ENCODE results near the gene NAA80. TPM values are rescaled to one million over a fixed set of nuclear protein-coding genes. Genes with fewer than 3 reads are reported as not detected.

Gene NAA80
- total RNA-seq, 1 experiment from 2014 or later, result 6.0 TPM

DNA sequence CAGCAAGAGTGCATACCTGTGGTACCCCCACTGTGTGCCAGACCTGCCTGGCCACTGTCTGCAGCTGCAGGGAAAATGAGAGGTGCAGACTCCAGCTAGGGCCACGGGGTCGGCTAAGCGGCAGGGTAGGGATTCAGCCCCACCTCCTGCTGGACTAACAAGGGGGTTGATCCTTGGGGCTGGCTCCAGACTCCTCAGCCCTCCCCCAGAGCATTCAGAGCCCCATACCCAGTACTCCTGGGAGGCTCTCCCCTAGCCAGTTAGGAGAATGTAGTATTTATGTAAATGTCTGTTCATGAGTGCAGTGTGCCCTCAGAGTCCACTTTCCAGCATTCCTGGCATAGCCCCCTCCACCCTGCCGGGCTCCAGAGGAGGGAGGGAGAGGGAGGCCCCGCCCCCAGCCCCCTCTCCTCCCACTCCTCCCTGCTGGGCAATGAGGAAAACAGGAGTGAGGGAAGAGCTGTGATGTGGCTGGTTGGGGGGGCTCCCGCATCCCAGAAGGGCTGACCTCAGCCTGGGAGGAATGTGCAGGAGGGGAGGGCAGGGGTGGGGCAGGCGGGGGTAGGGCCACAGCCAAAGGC lies 34.7 kb downstream of the NAA80 start:
- peak overlapping the region; percentile 3; the same call in 1 of the 2 replicates for H3K14ac ChIP-seq (ENCODE audit: insufficient read depth, low read length)
- H3K27ac Mint-ChIP-seq, result peak overlapping the region; percentile 97 to 98 (median 98)
- H3K56ac ChIP-seq (ENCODE audit: insufficient read length, low read depth, low read length), result no peak overlapping the region
- no peak overlapping the region for H3K23ac ChIP-seq (ENCODE audit: insufficient read length, low read depth, low read length)
- H3K23me2 ChIP-seq (ENCODE audit: insufficient read length, low read depth, low read length, poor library complexity, severe bottlenecking), result no peaks in the 10 kb centered on the region
- DNase-seq, result peak; percentile 98
- peak overlapping the region in 1 of 2 experiments; percentile 71; a peak in 2 of 5 replicates for H3K4me3 Mint-ChIP-seq
- no peaks in the 10 kb centered on the region for H3K9me3 Mint-ChIP-seq
- TF ChIP-seq, protein P1, sequence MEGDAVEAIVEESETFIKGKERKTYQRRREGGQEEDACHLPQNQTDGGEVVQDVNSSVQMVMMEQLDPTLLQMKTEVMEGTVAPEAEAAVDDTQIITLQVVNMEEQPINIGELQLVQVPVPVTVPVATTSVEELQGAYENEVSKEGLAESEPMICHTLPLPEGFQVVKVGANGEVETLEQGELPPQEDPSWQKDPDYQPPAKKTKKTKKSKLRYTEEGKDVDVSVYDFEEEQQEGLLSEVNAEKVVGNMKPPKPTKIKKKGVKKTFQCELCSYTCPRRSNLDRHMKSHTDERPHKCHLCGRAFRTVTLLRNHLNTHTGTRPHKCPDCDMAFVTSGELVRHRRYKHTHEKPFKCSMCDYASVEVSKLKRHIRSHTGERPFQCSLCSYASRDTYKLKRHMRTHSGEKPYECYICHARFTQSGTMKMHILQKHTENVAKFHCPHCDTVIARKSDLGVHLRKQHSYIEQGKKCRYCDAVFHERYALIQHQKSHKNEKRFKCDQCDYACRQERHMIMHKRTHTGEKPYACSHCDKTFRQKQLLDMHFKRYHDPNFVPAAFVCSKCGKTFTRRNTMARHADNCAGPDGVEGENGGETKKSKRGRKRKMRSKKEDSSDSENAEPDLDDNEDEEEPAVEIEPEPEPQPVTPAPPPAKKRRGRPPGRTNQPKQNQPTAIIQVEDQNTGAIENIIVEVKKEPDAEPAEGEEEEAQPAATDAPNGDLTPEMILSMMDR (conservative IDR thresholded peaks at IDR 0.05), result no peak
- no peak overlapping the region for H4K5ac ChIP-seq (ENCODE audit: insufficient read length, low read depth, low read length)
- no peak overlapping the region for H4K91ac ChIP-seq (ENCODE audit: insufficient read length, low read depth, low read length)
- no peaks in the 10 kb centered on the region for H3K79me2 ChIP-seq (ENCODE audit: insufficient read depth, low read length)
- no CpG with 5 or more reads among the region's 7 CpGs for WGBS (ENCODE audit: extremely low coverage, insufficient read length, low lambda C conversion rate)
- H3K36me3 Mint-ChIP-seq (ENCODE audit: insufficient read depth in 1 of 3, low read depth in 3 of 3), result no peaks in the 10 kb centered on the region
- peak overlapping the region; percentile 36 for H3K4me2 ChIP-seq (ENCODE audit: insufficient read depth, insufficient read length, low read length)
- no peak overlapping the region for H2AFZ ChIP-seq (ENCODE audit: low read length)
- no peak overlapping the region for H4K8ac ChIP-seq (replicated peaks; ENCODE audit: insufficient read length, low read depth, low read length)
- peaks cover 5% of the 10 kb centered on the region; the same call in 1 of the 2 replicates for H3K4me1 ChIP-seq (ENCODE audit: insufficient read depth, low read length)
- no peak overlapping the region for H2BK5ac ChIP-seq (ENCODE audit: insufficient read length, low read length)
- H3K9ac ChIP-seq (ENCODE audit: extremely low read depth, insufficient read length, low read length), result no peak overlapping the region
- H2BK15ac ChIP-seq (ENCODE audit: low read depth, low read length), result no peak overlapping the region
- H3K9me3 ChIP-seq (ENCODE audit: control insufficient read depth, low read depth, low read length), result no peaks in the 10 kb centered on the region
- H3K4ac ChIP-seq (ENCODE audit: low read depth, low read length), result no peak overlapping the region
- H2BK12ac ChIP-seq (ENCODE audit: insufficient read length, low read depth, low read length), result no peak overlapping the region
- no peak overlapping the region for H2BK20ac ChIP-seq (ENCODE audit: low read depth, low read length, poor library complexity, severe bottlenecking)
- H3K79me1 ChIP-seq (ENCODE audit: insufficient read depth, low read depth, low read length, poor library complexity, severe bottlenecking), result no peaks in the 10 kb centered on the region
- H3K4me1 Mint-ChIP-seq, result peaks cover 51 to 71% of the 10 kb centered on the region in 2 experiments
- peak overlapping the region; percentile 48 for H3K27ac ChIP-seq (ENCODE audit: insufficient read length, low read depth, low read length)
- H3K27me3 ChIP-seq (ENCODE audit: insufficient read depth, low read length), result no peaks in the 10 kb centered on the region
- H3K18ac ChIP-seq (ENCODE audit: insufficient read length, low read depth, low read length), result peak overlapping the region; percentile 81
- H2AK5ac ChIP-seq (ENCODE audit: insufficient read length, low read length), result no peak overlapping the region
- H3T11ph ChIP-seq (ENCODE audit: low read length), result no peak overlapping the region
- no peak overlapping the region for H2BK120ac ChIP-seq (ENCODE audit: low read depth, low read length, poor library complexity, severe bottlenecking)
- no peaks in the 10 kb centered on the region for H4K20me1 ChIP-seq (ENCODE audit: control insufficient read depth, insufficient read depth, insufficient read length)
- H3K27me3 Mint-ChIP-seq (ENCODE audit: low read depth), result peaks cover 3% of the 10 kb centered on the region; the same call in 1 of the 2 replicates

All from H9 (cell line).